Mesendoderm (in vitro differentiated cells): ENCODE measurements around the gene GALNT7.

Experiments
- DNase-seq: peaks from one replicate; pipeline ENCODE4 v3.0.0; 2013
- H2AK5ac ChIP-seq: 2 replicates; pipeline ENCODE4 v1.6.1; 2013; ENCODE audit warnings: low read length, inconsistent platforms
- H2BK120ac ChIP-seq: 2 replicates; pipeline ENCODE4 v1.6.1; 2013; ENCODE audit warnings: low read depth, mild to moderate bottlenecking, low read length, moderate library complexity, mixed read lengths
- H2BK15ac ChIP-seq: replicated peaks from 2 replicates; pipeline ENCODE4 v1.6.1; 2013; ENCODE audit warnings: low read depth, mild to moderate bottlenecking, moderate library complexity
- H2BK5ac ChIP-seq: 2 replicates; pipeline ENCODE4 v1.6.1; 2013; ENCODE audit warnings: low read length, inconsistent platforms
- H3K18ac ChIP-seq: 2 replicates; pipeline ENCODE4 v1.6.1; 2013; ENCODE audit warnings: mild to moderate bottlenecking, low read length, mixed read lengths
- H3K23ac ChIP-seq: one replicate; pipeline ENCODE4 v1.6.1; 2013; ENCODE audit warnings: low read length
- H3K27ac ChIP-seq: 2 replicates; pipeline ENCODE4 v1.5.1; 2013; ENCODE audit warnings: low read depth, mild to moderate bottlenecking, inconsistent platforms, low read length, moderate library complexity
- H3K27me3 ChIP-seq: 2 replicates; pipeline ENCODE4 v1.6.1; 2013; ENCODE audit warnings: low read length, control low read depth, mild to moderate bottlenecking, inconsistent platforms; ENCODE audit not compliant: insufficient read depth, poor library complexity
- H3K36me3 ChIP-seq: 2 replicates; pipeline ENCODE4 v1.6.1; 2013; ENCODE audit warnings: low read length, inconsistent platforms; ENCODE audit not compliant: control insufficient read depth, insufficient read depth
- H3K4ac ChIP-seq: one replicate; pipeline ENCODE4 v1.6.1; 2013; ENCODE audit warnings: low read depth, mild to moderate bottlenecking, low read length, moderate library complexity
- H3K4me1 ChIP-seq: 2 replicates; pipeline ENCODE4 v1.6.1; 2013; ENCODE audit warnings: low read depth, low read length, inconsistent platforms; ENCODE audit not compliant: control insufficient read depth
- H3K4me2 ChIP-seq: 2 replicates; pipeline ENCODE4 v1.6.1; 2013; ENCODE audit warnings: low read length
- H3K4me3 ChIP-seq: 2 replicates; pipeline ENCODE4 v1.5.1; 2013; ENCODE audit warnings: mild to moderate bottlenecking, low read length
- H3K56ac ChIP-seq: one replicate; pipeline ENCODE4 v1.6.1; 2013; ENCODE audit warnings: low read length
- H3K79me1 ChIP-seq: 2 replicates; pipeline ENCODE4 v1.6.1; 2013; ENCODE audit warnings: low read length, inconsistent platforms
- H3K79me2 ChIP-seq: 2 replicates; pipeline ENCODE4 v1.6.1; 2013; ENCODE audit warnings: mild to moderate bottlenecking, low read length; ENCODE audit not compliant: control insufficient read depth, insufficient read depth
- H3K9ac ChIP-seq: 2 replicates; pipeline ENCODE4 v1.6.1; 2013; ENCODE audit warnings: low read length, inconsistent platforms
- H4K5ac ChIP-seq: one replicate; pipeline ENCODE4 v1.6.1; 2013; ENCODE audit warnings: low read length
- H4K8ac ChIP-seq: one replicate; pipeline ENCODE4 v1.6.1; 2013; ENCODE audit warnings: low read depth, mild to moderate bottlenecking, control low read depth, low read length, moderate library complexity
- WGBS: extraction: QIAGEN DNeasy Blood & Tissue Kit; methylation state at CpG from one replicate; pipeline ENCODE4 v1.1.7; 2013; ENCODE audit warnings: low lambda C conversion rate, missing lambda C conversion rate; ENCODE audit not compliant: insufficient coverage; ENCODE audit errors: extremely low coverage; 5-methylcytosine and 5-hydroxymethylcytosine counted together

Gene GALNT7

GRCh38 chr4:173261052-173261451 lies 92.4 kb downstream of the GALNT7 start:
- Histone ChIP-seq H3K4me3 (no peak overlapping the region), H3K27me3 (no peaks in the 10 kb centered on the region), H3K56ac (no peak overlapping the region), H3K4me1 (no peaks in the 10 kb centered on the region), H2AK5ac (no peak overlapping the region), H2BK15ac (no peak overlapping the region), H4K5ac (no peak overlapping the region), H2BK120ac (no peak overlapping the region), H3K9ac (no peak overlapping the region), H3K4ac (no peak overlapping the region), H3K23ac (no peak overlapping the region), H2BK5ac (no peak overlapping the region), H3K27ac (no peak overlapping the region), H3K79me1 (peaks cover 5% of the 10 kb centered on the region), H3K79me2 (peaks cover 6% of the 10 kb centered on the region), H3K18ac (no peak overlapping the region), H3K36me3 (no peaks in the 10 kb centered on the region), H3K4me2 (no peak overlapping the region), H4K8ac (no peak overlapping the region)
- no peak for DNase-seq
- WGBS, result no CpG with 5 or more reads among the region's 2 CpGs

- H3K56ac ChIP-seq, result no peak overlapping the region
- H3K36me3 ChIP-seq, result no peaks in the 10 kb centered on the region
- no peak overlapping the region for H2BK15ac ChIP-seq
- no peak overlapping the region for H3K9ac ChIP-seq
- H3K79me1 ChIP-seq, result peaks cover 5% of the 10 kb centered on the region
- H2BK120ac ChIP-seq, result no peak overlapping the region
- peaks cover 6% of the 10 kb centered on the region for H3K79me2 ChIP-seq
- H3K27me3 ChIP-seq, result no peaks in the 10 kb centered on the region
- no peak overlapping the region for H2AK5ac ChIP-seq
- no peaks in the 10 kb centered on the region for H3K4me1 ChIP-seq
- no peak overlapping the region for H2BK5ac ChIP-seq
- H3K18ac ChIP-seq, result no peak overlapping the region
- H4K8ac ChIP-seq, result no peak overlapping the region
- DNase-seq, result no peak
- no peak overlapping the region for H4K5ac ChIP-seq
- no peak overlapping the region for H3K4me2 ChIP-seq
- no peak overlapping the region for H3K4me3 ChIP-seq
- no peak overlapping the region for H3K4ac ChIP-seq
- no peak overlapping the region for H3K27ac ChIP-seq
- WGBS, result no CpG with 5 or more reads among the region's 2 CpGs
- no peak overlapping the region for H3K23ac ChIP-seq
Observed at GRCh38 chr4:173262375-173262774, 93.8 kb downstream of the GALNT7 start.

- Histone ChIP-seq H3K18ac (no peak overlapping the region), H4K5ac (no peak overlapping the region), H3K79me2 (peaks cover 4% of the 10 kb centered on the region), H3K36me3 (no peaks in the 10 kb centered on the region), H4K8ac (no peak overlapping the region), H3K4me2 (no peak overlapping the region), H3K79me1 (peaks cover 4% of the 10 kb centered on the region), H3K23ac (no peak overlapping the region), H3K4ac (no peak overlapping the region), H3K56ac (no peak overlapping the region), H3K9ac (no peak overlapping the region), H2AK5ac (no peak overlapping the region), H2BK5ac (no peak overlapping the region), H3K27me3 (no peaks in the 10 kb centered on the region), H3K27ac (no peak overlapping the region), H3K4me3 (no peak overlapping the region), H2BK120ac (no peak overlapping the region), H2BK15ac (no peak overlapping the region), H3K4me1 (no peaks in the 10 kb centered on the region)
- DNase-seq, result no peak
- no CpG with 5 or more reads among the region's 4 CpGs for WGBS
Observed at GRCh38 chr4:173264245-173264644, 95.6 kb downstream of the GALNT7 start.

GRCh38 chr4:173264684-173265185 lies 96.1 kb downstream of the GALNT7 start:
- Histone ChIP-seq H3K4me3 (no peak overlapping the region), H2AK5ac (no peak overlapping the region), H3K79me2 (peaks cover 4% of the 10 kb centered on the region), H3K9ac (no peak overlapping the region), H3K4me1 (no peaks in the 10 kb centered on the region), H3K79me1 (peaks cover 4% of the 10 kb centered on the region), H4K8ac (no peak overlapping the region), H2BK120ac (no peak overlapping the region), H3K4ac (no peak overlapping the region), H3K27ac (no peak overlapping the region), H4K5ac (no peak overlapping the region), H3K36me3 (no peaks in the 10 kb centered on the region), H3K18ac (no peak overlapping the region), H2BK15ac (no peak overlapping the region), H3K27me3 (no peaks in the 10 kb centered on the region), H3K23ac (no peak overlapping the region), H3K4me2 (no peak overlapping the region), H3K56ac (no peak overlapping the region), H2BK5ac (no peak overlapping the region)
- no peak for DNase-seq
- no CpG with 5 or more reads among the region's 5 CpGs for WGBS

- Histone ChIP-seq H4K8ac (no peak overlapping the region), H4K5ac (no peak overlapping the region), H3K79me2 (peaks cover 6% of the 10 kb centered on the region), H3K79me1 (peaks cover 4% of the 10 kb centered on the region), H2BK120ac (no peak overlapping the region), H2BK5ac (no peak overlapping the region), H3K27ac (no peak overlapping the region), H3K23ac (no peak overlapping the region), H3K4me3 (no peak overlapping the region), H3K36me3 (no peaks in the 10 kb centered on the region), H3K27me3 (no peaks in the 10 kb centered on the region), H3K4me2 (no peak overlapping the region), H3K4me1 (no peaks in the 10 kb centered on the region), H3K9ac (no peak overlapping the region), H3K18ac (no peak overlapping the region), H2BK15ac (no peak overlapping the region), H2AK5ac (no peak overlapping the region), H3K4ac (no peak overlapping the region), H3K56ac (no peak overlapping the region)
- DNase-seq, result no peak
- WGBS, result no CpG with 5 or more reads among the region's 6 CpGs
Observed at GRCh38 chr4:173265751-173266150, 97.1 kb downstream of the GALNT7 start.

GRCh38 chr4:173267711-173268110 lies 99.1 kb downstream of the GALNT7 start:
- no peak overlapping the region for H2BK120ac ChIP-seq
- no peak overlapping the region for H4K5ac ChIP-seq
- no peak overlapping the region for H3K4me2 ChIP-seq
- no peak overlapping the region for H2BK15ac ChIP-seq
- no peak overlapping the region for H2BK5ac ChIP-seq
- no peak overlapping the region for H3K56ac ChIP-seq
- no peaks in the 10 kb centered on the region for H3K27me3 ChIP-seq
- peaks cover 2% of the 10 kb centered on the region for H3K79me1 ChIP-seq
- H3K9ac ChIP-seq, result no peak overlapping the region
- no peaks in the 10 kb centered on the region for H3K4me1 ChIP-seq
- H4K8ac ChIP-seq, result no peak overlapping the region
- WGBS, result no CpG with 5 or more reads among the region's 2 CpGs
- no peak overlapping the region for H3K18ac ChIP-seq
- H3K79me2 ChIP-seq, result peaks cover 6% of the 10 kb centered on the region
- no peak overlapping the region for H3K23ac ChIP-seq
- DNase-seq, result no peak
- no peak overlapping the region for H3K27ac ChIP-seq
- H2AK5ac ChIP-seq, result no peak overlapping the region
- no peak overlapping the region for H3K4ac ChIP-seq
- no peak overlapping the region for H3K4me3 ChIP-seq
- H3K36me3 ChIP-seq, result no peaks in the 10 kb centered on the region
